GM12892 (cell line): ENCODE measurements around the gene MAP1B.

Experiments
- POLR2A ChIP-seq: IDR thresholded peaks from 2 replicates; pipeline ENCODE4 v1.6.1; 2011; ENCODE audit warnings: low read depth, low read length, control low read depth
- POLR2AphosphoS5 ChIP-seq: IDR thresholded peaks from 2 replicates; pipeline ENCODE4 v1.6.1; 2011; ENCODE audit warnings: low read depth, low read length, control low read depth
- TAF1 ChIP-seq: IDR thresholded peaks from 2 replicates; pipeline ENCODE4 v1.6.1; 2011; ENCODE audit warnings: low read depth, mild to moderate bottlenecking, control low read depth, low read length, borderline replicate concordance

- TF ChIP-seq POLR2AphosphoS5, result no peak
- TF ChIP-seq POLR2A, result no peak
- TF ChIP-seq TAF1, result no peak
These were observed 44.0 kb upstream of the MAP1B start for GRCh38 chr5:72063219-72063819.
